C4-2B (cell line): ENCODE measurements around the gene QSOX2.

Source experiments
- CTCF ChIP-seq: fragments of 450-650 bp; conservative IDR thresholded peaks from 2 replicates; pipeline ENCODE4 v1.5.1; 2017; ENCODE audit warnings: mild to moderate bottlenecking
- ZFX ChIP-seq: fragments of 450-650 bp; IDR thresholded peaks from 2 replicates; pipeline ENCODE4 v1.6.1; 2017

DNA sequence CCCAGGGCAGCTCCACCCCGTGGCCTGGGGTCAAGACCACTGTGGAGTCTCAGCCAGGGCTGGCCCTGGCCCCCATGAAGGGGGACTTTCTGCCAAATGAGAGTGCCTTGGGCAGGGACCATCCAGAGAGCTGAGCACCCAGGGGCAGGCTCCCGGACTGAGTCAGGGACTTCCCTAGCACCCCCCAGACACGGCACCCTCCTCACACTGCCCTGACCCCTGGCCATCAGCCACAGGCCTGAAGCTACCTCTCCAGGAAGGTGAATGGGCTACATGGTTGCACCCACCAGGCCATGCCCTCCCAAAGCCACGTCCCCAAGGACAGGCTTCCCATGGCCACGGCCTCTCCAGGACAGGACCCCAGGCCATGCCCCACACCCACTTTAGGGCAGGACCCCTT, 48.8 kb upstream of the QSOX2 start:
- TF ChIP-seq CTCF (no peak), ZFX (no peak)
